ENCODE results near the gene PRRG3.
"Not testable (repeated sequence)": the region's sequence is repeated elsewhere in the genome, so short reads cannot be mapped to it uniquely, and the experiment has no call there.

PRRG3 gene

DNA sequence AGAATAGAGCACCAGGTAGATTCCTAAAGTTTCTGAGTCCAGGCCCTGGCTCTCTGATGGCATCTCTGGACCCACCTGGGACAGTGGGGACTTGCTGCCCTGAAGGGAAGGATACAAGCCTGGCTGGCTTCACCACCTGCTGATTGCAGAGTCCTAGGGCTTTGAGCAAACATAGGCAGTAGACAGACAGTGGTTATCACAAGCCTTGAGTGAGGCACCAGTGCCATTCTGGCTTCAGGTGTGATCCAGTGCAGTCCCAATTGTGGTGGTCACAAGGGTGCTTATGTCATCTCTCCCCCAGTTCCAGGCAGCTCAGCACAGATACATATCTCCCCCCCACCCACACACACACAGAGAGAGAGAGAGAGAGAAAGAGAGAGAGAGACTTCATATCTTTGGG is 6.6 kb upstream of the PRRG3 start:
- ChIA-PET CTCF (no interaction called here), POLR2A (ENCODE audit: low non-redundant PET) (no interaction called here)
- TF ChIP-seq, protein P1, sequence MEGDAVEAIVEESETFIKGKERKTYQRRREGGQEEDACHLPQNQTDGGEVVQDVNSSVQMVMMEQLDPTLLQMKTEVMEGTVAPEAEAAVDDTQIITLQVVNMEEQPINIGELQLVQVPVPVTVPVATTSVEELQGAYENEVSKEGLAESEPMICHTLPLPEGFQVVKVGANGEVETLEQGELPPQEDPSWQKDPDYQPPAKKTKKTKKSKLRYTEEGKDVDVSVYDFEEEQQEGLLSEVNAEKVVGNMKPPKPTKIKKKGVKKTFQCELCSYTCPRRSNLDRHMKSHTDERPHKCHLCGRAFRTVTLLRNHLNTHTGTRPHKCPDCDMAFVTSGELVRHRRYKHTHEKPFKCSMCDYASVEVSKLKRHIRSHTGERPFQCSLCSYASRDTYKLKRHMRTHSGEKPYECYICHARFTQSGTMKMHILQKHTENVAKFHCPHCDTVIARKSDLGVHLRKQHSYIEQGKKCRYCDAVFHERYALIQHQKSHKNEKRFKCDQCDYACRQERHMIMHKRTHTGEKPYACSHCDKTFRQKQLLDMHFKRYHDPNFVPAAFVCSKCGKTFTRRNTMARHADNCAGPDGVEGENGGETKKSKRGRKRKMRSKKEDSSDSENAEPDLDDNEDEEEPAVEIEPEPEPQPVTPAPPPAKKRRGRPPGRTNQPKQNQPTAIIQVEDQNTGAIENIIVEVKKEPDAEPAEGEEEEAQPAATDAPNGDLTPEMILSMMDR (conservative IDR thresholded peaks at IDR 0.05; ENCODE audit: low read depth), result no peak
- H3K27ac ChIP-seq, result no peak overlapping the region
- DNase-seq (ENCODE audit: low spot score), result no peak

DNA sequence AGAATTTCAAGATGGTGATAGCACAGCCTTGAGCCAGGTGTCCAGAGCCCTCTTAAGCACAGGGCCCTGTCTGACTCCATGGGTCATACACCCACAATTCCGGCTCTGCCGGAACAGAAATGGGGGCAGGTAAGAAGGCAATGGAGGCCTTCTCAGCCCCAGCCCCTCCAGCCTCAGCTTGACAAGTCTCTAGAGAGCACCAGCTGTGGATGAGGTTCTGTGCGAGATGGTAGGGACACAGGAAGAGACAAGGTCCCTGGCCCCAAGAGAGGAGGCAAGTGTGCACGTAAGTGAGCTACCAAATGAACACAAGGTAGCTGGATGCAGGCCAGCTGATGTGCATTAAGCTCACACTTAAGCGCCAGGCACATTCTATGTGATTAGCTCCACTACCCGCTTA is 2.4 kb upstream of the PRRG3 start:
- no peak for DNase-seq (ENCODE audit: low spot score)
- CTCF ChIA-PET, result interaction anchor here (0.5 kb wide), 1 partner anchor 977 kb away, joined by 5 read pairs; no protein-coding TSS in a partner anchor
- TF ChIP-seq, protein P1 (conservative IDR thresholded peaks at IDR 0.05; ENCODE audit: low read depth), result no peak
- POLR2A ChIA-PET (ENCODE audit: low non-redundant PET), result no interaction called here
- no peak overlapping the region for H3K27ac ChIP-seq

DNA sequence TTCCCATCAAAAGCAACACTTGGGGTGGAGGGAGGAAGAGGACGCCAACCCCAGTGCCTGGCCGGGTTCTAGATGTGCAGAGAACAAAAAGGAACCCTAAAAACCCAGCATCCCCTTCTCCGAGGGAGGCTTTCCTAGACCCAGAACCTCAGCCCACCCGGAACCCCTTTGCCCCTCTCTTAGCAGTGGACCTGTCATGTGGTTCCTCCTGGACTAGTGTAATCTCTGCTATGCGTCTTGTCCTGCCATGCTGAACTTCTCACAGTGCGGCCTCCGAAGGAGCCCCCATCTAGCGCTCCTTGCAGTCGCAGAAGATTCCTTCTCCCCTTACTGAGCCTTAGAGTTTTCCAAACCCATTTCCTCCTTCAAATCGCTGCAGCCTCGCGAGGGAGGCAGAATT is 1.1 kb upstream of the PRRG3 start:
- TF ChIP-seq, protein P1 (conservative IDR thresholded peaks at IDR 0.05; ENCODE audit: low read depth), result no peak
- CTCF ChIA-PET, result no interaction called here
- POLR2A ChIA-PET (ENCODE audit: low non-redundant PET), result no interaction called here
- no peak overlapping the region for H3K27ac ChIP-seq
- DNase-seq (ENCODE audit: low spot score), result no peak

DNA sequence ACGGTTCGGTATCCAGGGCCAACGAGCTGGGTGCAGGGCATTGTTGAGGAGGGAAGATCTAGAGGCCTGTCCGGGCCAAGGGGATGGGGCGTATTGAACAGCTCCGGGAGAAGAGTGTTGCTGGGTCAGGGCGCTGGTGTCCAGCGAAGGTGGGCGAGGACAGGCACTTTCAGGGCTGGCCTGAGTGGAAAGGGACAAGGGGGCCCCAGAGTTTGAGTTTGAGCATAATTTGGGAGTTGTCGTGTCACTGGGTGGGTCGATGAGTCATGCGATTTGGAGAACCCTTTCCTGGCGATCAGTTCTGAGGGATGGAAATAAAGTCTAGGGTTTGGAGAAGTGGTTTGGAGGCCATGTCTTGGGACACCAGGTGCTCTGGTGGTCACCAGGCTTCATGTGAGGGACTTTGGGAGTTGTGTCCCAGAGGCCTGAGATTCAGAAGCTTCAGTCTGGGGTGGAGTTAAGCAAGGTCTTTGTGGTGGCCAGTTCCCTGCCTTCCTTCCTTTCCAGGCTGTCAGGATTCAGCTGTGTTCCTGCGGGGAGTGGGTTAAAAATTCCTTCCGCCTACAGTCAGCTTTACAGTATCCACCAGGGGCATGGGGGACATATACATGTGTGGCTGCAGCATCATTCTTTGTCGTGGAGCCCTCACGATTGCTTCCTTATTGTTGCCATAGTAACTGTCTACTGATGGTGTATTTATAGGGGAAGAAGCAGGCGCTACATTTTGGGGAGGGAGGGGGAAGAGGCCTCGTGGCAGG is 504 bp downstream of the PRRG3 start:
- CTCF ChIA-PET, result no interaction called here
- TF ChIP-seq, protein P1 (conservative IDR thresholded peaks at IDR 0.05; ENCODE audit: low read depth), result no peak
- no peak for DNase-seq (ENCODE audit: low spot score)
- no peak overlapping the region for H3K27ac ChIP-seq
- POLR2A ChIA-PET (ENCODE audit: low non-redundant PET), result no interaction called here

DNA sequence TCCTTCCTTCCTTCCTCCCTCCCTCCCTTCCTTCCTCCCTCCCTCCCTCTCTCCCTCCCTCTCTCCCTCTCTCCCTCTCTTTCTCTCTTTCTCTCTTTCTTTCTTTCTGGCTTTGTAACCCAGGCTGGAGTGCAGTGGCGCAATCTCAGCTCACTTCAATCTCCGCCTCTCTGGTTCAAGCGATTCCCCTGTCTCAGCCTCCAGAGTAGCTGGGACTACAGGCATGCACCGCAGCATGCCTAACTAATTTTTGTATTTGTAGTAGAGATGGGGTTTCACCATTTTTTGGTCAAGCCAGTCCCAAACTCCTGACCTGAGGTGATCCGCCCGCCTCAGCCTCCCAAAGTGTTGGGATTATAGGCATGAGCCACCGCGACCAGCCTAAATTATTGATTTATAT is 1.8 kb downstream of the PRRG3 start:
- CTCF ChIA-PET; POLR2A ChIA-PET (ENCODE audit: low non-redundant PET); DNase-seq (ENCODE audit: low spot score); H3K27ac ChIP-seq: not testable (repeated sequence)

DNA sequence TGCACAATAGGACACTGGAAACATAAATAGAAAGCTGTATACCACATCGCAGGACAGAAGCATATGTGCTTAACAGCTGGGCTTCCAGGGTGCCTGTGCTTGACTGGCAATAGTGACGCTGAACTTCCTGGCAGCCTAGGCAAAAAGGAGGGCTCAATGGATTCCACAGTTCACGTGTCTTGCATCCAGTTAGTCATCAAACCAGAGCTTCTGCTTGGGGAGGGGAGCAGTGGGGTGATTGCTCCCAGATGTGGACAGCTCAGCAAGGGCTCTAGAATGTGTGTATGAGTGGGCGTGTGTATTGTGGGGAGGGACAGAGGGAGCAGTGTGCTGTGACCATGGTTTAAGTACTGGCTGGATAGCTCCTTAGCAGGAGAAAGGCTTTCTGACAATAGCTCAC is 2.3 kb downstream of the PRRG3 start:
- H3K27ac ChIP-seq, result no peak overlapping the region
- TF ChIP-seq, protein P1 (conservative IDR thresholded peaks at IDR 0.05; ENCODE audit: low read depth), result no peak
- ChIA-PET POLR2A (ENCODE audit: low non-redundant PET) (no interaction called here), CTCF (no interaction called here)
- no peak for DNase-seq (ENCODE audit: low spot score)

DNA sequence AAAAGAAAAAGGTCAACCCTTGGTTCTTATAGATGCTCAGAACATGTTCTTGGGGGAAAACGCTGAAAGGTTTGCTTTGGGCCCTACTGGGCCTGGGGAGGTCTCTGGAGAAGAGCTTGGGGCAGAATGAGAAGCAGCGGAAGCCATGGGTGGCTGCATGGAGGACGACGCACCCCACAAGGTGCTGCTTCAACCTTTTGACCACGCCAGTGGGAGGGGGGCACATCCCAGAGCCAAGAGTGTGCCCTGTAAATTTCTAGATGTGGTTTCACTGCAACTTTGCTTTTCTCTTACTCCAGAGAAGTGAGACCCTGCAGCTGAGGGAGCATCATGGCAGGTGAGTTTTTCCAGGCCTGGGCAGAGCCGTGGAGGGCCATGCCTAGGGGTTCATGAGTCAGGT is 3.2 kb downstream of the PRRG3 start:
- no peak overlapping the region for H3K27ac ChIP-seq
- TF ChIP-seq, protein P1 (conservative IDR thresholded peaks at IDR 0.05; ENCODE audit: low read depth), result no peak
- ChIA-PET POLR2A (ENCODE audit: low non-redundant PET) (no interaction called here), CTCF (no interaction called here)
- DNase-seq (ENCODE audit: low spot score), result no peak

Data from RWPE1 (cell line).